ENCODE measurements around the gene LHPP. TPM values are rescaled to one million over a fixed set of nuclear protein-coding genes. Genes with fewer than 3 reads are reported as not detected.
"Not testable (repeated sequence)": the region's sequence is repeated elsewhere in the genome, so short reads cannot be mapped to it uniquely, and the experiment has no call there.

Gene LHPP
- total RNA-seq, 1 donor from 2014 or later = 8.4 TPM

DNA sequence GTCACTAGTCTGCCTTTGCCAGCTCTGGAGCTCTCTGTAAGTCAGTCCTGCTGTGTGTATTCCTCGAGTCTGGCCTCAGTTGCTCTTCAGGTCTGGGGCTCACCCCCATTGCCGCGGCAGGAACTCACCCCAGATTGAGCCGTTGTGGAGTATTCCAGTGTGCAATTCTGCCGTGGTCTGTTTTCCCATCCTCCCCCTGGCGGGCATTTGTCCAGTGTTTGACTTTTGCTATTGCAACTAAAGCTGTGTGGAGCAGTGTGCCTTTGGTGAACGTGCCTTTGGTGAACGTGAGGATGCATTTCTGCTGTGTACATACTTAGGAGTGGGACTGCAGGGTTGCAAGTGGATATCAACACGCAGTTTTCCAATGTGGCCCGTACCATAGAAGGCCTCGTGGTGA, 148.1 kb downstream of the LHPP start:
- Mint-ChIP-seq H3K27me3 (ENCODE audit: low read depth) (peaks cover 9% of the 10 kb centered on the region), H3K4me1 (ENCODE audit: low read depth) (peaks cover 19% of the 10 kb centered on the region), H3K9me3 (no peaks in the 10 kb centered on the region), H3K27ac (no peak overlapping the region), H3K36me3 (ENCODE audit: low read depth) (no peaks in the 10 kb centered on the region), H3K4me3 (ENCODE audit: low read depth) (no peak overlapping the region)
- intact Hi-C loops (cut with micrococcal nuclease) = no loop called here
- DNase-seq (ENCODE audit: low spot score) = no peak

DNA sequence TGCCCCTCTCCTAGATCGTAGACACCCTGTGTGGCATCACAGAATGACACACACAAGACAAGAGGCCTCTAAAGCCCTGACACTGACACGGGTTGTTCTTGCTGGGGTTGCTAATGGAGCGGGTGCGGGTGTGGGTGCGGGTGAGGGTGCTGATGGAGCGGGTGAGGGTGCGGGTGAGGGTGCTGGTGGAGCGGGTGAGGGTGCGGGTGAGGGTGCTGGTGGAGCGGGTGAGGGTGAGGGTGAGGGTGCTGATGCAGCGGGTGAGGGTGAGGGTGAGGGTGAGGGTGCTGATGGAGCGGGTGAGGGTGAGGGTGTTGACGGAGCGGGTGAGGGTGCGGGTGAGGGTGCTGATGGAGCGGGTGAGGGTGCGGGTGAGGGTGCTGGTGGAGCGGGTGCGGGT, 148.6 kb downstream of the LHPP start:
- intact Hi-C loops (cut with micrococcal nuclease); DNase-seq (ENCODE audit: low spot score); H3K4me3 Mint-ChIP-seq (ENCODE audit: low read depth); H3K36me3 Mint-ChIP-seq (ENCODE audit: low read depth); H3K27ac Mint-ChIP-seq; H3K9me3 Mint-ChIP-seq: not testable (repeated sequence)
- peaks cover 20% of the 10 kb centered on the region for H3K4me1 Mint-ChIP-seq (ENCODE audit: low read depth)
- H3K27me3 Mint-ChIP-seq (ENCODE audit: low read depth) = peaks cover 10% of the 10 kb centered on the region

DNA sequence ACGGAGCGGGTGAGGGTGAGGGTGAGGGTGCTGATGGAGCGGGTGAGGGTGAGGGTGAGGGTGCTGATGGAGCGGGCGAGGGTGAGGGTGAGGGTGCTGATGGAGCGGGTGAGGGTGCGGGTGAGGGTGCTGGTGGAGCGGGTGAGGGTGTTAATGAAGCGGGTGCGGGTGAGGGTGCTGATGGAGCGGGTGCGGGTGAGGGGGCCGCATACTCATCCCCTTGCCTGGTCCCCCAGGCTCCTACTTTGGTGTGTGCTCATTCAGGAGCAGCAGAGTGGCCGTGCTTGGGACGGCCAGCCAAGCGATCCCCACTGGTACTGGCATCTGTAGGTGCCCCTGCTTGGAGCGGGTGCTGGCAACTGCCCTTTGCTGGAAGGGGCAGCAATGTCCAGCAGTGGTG, 149.2 kb downstream of the LHPP start:
- H3K9me3 Mint-ChIP-seq; H3K4me3 Mint-ChIP-seq (ENCODE audit: low read depth); H3K36me3 Mint-ChIP-seq (ENCODE audit: low read depth); DNase-seq (ENCODE audit: low spot score); intact Hi-C loops (cut with micrococcal nuclease); H3K27ac Mint-ChIP-seq: not testable (repeated sequence)
- Mint-ChIP-seq H3K27me3 (ENCODE audit: low read depth) (peaks cover 10% of the 10 kb centered on the region), H3K4me1 (ENCODE audit: low read depth) (peaks cover 23% of the 10 kb centered on the region)

DNA sequence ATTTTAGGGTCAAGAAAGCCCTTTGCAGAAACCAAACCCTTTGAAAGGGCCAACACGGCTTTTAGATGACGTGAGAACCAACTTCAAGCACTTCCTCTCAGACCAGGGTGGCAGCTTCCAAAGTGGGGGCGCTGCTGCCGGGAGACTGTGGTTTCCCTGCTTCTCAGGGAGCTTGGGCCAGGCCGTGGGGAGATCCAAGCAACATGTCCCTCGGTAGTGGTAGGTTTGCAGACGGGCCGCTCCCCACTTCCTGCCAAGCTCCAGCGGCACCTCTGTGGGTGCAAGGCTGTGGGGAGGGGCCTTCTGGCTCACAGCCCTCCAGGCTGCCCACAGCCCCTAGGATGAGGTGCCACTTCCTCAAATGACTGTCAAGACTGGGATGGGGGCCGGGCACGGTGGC, 150.1 kb downstream of the LHPP start:
- peaks cover 6% of the 10 kb centered on the region for H3K36me3 Mint-ChIP-seq (ENCODE audit: low read depth)
- peaks cover 23% of the 10 kb centered on the region for H3K4me1 Mint-ChIP-seq (ENCODE audit: low read depth)
- no peak overlapping the region for H3K4me3 Mint-ChIP-seq (ENCODE audit: low read depth)
- intact Hi-C loops (cut with micrococcal nuclease) = no loop called here
- peaks cover 12% of the 10 kb centered on the region for H3K27me3 Mint-ChIP-seq (ENCODE audit: low read depth)
- no peak for DNase-seq (ENCODE audit: low spot score)
- H3K9me3 Mint-ChIP-seq = no peaks in the 10 kb centered on the region
- no peak overlapping the region for H3K27ac Mint-ChIP-seq

DNA sequence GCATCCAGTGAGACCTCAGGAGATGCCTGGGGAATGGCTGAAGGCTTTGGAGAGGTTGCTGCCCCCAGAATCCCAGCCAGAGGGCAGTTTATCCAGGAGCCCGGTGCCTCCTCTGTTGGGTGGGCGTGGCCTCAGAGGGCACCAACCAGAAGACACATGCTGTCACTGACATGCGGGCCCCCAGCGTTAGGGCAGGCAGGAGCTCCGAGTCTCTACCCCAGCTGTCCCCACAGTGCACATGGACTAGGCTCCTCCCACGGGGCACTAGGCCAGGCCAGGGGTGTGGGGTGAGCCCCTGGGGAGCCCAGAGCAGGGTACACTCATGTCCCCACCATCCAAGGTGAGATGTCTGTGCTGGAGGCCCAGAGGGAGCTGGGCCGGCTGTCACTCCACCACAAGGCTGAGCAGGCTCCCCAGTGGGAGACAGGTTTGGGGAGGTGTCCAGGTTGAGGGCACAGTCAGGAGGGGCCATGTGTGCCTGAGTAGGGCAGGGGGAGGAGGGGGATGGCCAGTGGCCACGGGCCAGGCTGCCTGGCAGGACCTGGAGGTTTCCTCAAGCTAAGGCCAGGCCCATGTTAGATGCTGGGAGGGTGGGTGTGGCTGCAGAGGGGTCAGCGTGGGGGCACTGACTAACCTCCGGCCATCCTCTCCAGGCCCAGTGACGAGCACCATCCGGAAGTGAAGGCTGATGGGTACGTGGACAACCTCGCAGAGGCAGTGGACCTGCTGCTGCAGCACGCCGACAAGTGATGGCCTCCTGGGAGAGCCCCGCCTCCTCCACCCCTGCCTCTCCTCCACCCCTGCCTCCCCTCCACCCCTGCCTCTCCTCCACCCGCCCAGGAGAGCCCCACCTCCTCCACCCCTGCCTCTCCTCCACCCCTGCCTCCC, 151.2 kb downstream of the LHPP start:
- no peak for DNase-seq (ENCODE audit: low spot score)
- Mint-ChIP-seq H3K4me1 (ENCODE audit: low read depth) (peaks cover 23% of the 10 kb centered on the region), H3K36me3 (ENCODE audit: low read depth) (peaks cover 11% of the 10 kb centered on the region), H3K9me3 (no peaks in the 10 kb centered on the region), H3K27me3 (ENCODE audit: low read depth) (peaks cover 14% of the 10 kb centered on the region), H3K27ac (no peak overlapping the region), H3K4me3 (ENCODE audit: low read depth) (no peak overlapping the region)
- intact Hi-C loops (cut with micrococcal nuclease) = no loop called here

DNA sequence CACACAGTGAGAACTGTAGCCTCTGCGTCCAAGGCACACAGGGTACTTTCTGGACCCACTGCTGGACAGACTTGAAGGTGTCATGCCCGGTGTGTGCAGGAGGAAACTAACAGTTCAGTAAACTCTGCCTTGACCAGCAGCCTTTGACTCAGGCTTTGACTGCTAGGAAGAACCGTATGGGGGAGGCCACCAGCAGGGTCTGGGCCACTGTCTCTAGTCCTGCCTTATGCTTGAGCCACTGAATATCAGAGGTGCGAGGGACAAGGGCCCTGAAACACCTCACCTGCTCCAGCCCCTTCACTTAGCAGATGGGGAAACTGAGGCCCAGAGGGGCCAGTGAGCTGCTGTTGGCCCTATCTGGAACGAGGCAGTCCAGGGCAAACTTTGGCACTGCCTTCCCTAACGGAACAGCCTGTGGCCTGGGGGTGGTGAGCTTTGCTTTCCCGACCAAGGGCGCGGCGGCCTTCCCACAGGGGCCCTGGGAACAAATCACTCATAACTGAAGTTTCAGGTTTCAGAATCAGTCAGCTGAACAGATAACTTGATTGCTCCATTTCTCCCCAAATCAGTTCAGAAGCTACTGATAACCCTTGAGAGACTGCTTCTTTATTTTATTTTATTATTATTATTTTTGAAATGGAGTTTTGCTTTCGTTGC, 152.5 kb downstream of the LHPP start:
- Mint-ChIP-seq H3K36me3 (ENCODE audit: low read depth) (peaks cover 16% of the 10 kb centered on the region), H3K27ac (no peak overlapping the region), H3K27me3 (ENCODE audit: low read depth) (peaks cover 14% of the 10 kb centered on the region), H3K9me3 (no peaks in the 10 kb centered on the region), H3K4me3 (ENCODE audit: low read depth) (no peak overlapping the region), H3K4me1 (ENCODE audit: low read depth) (peaks cover 23% of the 10 kb centered on the region)
- intact Hi-C loops (cut with micrococcal nuclease) = loop anchor here (1.0 kb wide), 2 partner anchors 13 to 75 kb away; no protein-coding TSS in a partner anchor
- peak; percentile 43 for DNase-seq (ENCODE audit: low spot score)

DNA sequence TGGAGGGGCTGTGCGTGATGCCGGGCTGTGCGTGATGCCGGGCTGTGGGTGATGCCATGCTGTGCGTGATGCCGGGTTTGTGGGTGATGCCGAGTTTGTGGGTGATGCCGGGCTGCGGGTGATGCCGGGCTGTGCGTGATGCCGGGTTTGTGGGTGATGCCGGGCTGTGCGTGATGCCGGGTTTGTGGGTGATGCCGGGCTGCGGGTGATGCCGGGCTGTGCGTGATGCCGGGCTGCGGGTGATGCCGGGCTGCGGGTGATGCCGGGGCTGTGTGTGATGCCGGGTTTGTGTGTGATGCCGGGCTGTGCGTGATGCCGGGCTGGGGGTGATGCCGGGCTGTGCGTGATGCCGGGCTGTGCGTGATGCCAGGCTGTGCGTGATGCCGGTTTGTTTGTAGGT, 153.6 kb downstream of the LHPP start:
- peaks cover 23% of the 10 kb centered on the region for H3K4me1 Mint-ChIP-seq (ENCODE audit: low read depth)
- no peak overlapping the region for H3K27ac Mint-ChIP-seq
- H3K27me3 Mint-ChIP-seq (ENCODE audit: low read depth) = peaks cover 7% of the 10 kb centered on the region
- peaks cover 16% of the 10 kb centered on the region for H3K36me3 Mint-ChIP-seq (ENCODE audit: low read depth)
- H3K9me3 Mint-ChIP-seq = no peaks in the 10 kb centered on the region
- DNase-seq (ENCODE audit: low spot score) = no peak
- H3K4me3 Mint-ChIP-seq (ENCODE audit: low read depth) = no peak overlapping the region
- intact Hi-C loops (cut with micrococcal nuclease) = no loop called here

DNA sequence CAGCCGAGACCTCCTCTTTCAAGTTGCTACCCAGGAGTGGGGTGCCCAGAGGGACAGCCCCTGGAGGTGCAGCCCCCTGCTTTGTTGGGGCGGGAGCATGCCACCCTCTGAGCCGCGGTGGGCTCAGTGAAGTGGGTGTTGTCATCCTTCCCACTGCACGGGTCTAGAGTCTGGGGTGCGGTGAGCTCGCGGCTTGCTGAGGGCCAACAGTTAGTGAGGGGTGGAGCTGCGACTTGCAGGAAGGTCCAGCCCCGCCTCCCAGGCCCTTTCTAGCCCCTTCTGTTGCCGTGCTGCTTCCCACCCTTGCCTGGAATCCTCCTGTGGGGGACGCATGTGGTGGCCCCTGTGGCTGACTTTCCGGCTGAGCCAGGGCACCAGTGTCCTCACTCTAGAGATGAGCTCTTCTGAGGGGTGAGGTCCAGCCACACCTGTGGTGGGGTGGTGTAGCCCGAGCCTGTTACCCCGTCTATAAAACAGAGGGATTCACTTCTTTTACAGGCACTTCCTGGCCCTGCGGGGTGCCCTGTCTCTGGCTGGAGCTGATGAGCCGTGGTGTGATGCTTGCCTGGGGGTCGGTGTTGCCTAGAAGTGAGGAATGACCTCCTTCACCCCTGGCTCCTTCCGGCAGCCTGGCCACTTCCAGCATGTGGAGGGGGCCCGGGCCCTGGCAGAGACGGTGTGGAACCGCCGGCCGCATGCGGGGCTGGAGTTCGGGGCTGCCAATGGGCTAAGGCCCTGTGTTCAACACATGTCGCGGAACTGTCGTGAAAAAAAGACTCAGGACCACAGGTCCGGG, 154.6 kb downstream of the LHPP start:
- Mint-ChIP-seq H3K4me1 (ENCODE audit: low read depth) (peaks cover 23% of the 10 kb centered on the region), H3K4me3 (ENCODE audit: low read depth) (no peak overlapping the region), H3K9me3 (no peaks in the 10 kb centered on the region), H3K27me3 (ENCODE audit: low read depth) (peaks cover 7% of the 10 kb centered on the region), H3K36me3 (ENCODE audit: low read depth) (peaks cover 16% of the 10 kb centered on the region), H3K27ac (no peak overlapping the region)
- no peak for DNase-seq (ENCODE audit: low spot score)
- intact Hi-C loops (cut with micrococcal nuclease) = no loop called here

DNA sequence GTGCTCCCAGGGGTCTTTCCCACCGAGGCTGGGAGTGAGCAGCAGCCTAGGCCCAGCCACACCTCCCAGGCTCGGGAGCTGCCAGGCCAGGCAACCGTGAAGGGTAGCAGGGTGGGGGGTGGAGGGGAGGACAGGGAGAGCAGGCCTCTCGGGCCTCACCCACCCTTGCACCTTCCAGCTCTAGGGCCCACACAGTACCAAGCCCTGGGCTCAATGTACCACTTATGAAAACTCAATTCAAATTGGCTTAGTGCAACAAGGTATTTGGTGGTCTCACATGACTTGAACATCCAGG, 155.2 kb downstream of the LHPP start:
- DNase-seq (ENCODE audit: low spot score) = no peak
- Mint-ChIP-seq H3K27ac (no peak overlapping the region), H3K4me3 (ENCODE audit: low read depth) (no peak overlapping the region), H3K9me3 (no peaks in the 10 kb centered on the region), H3K27me3 (ENCODE audit: low read depth) (peaks cover 7% of the 10 kb centered on the region), H3K4me1 (ENCODE audit: low read depth) (peaks cover 21% of the 10 kb centered on the region), H3K36me3 (ENCODE audit: low read depth) (peaks cover 16% of the 10 kb centered on the region)
- intact Hi-C loops (cut with micrococcal nuclease) = no loop called here

DNA sequence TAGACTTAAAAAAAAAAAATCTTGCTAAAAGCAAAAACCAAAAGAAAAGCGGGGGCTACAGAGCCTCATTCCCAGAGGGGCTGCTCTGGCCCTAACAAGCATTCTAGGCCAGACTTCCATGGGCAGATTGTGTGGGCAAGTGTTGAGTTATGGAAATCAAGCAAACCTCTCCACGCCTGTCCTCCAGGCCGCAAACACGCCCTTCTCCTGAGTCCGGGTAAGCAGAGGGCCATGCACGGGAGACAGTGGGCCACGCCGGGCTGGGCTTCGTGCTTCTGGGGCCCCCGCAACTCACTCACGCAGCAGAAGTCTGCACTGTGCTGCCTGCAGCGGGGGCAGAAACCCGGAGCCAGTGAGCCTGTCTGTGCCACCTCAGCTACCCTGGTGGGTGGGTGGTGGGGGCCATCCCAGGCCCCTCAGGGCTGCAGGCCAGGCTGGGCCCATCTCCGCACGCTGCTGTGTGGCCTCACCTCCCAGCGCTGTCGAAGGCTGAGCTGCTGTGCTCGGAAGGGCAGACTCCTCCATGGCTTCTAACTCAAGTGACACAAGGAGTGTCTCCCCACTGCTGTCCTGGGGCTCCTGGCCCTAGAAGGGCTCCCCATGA, 156.9 kb downstream of the LHPP start:
- intact Hi-C loops (cut with micrococcal nuclease) = no loop called here
- peaks cover 7% of the 10 kb centered on the region for H3K27me3 Mint-ChIP-seq (ENCODE audit: low read depth)
- H3K4me1 Mint-ChIP-seq (ENCODE audit: low read depth) = peaks cover 12% of the 10 kb centered on the region
- peaks cover 21% of the 10 kb centered on the region for H3K36me3 Mint-ChIP-seq (ENCODE audit: low read depth)
- H3K27ac Mint-ChIP-seq = no peak overlapping the region
- no peak for DNase-seq (ENCODE audit: low spot score)
- no peaks in the 10 kb centered on the region for H3K9me3 Mint-ChIP-seq
- H3K4me3 Mint-ChIP-seq (ENCODE audit: low read depth) = no peak overlapping the region

DNA sequence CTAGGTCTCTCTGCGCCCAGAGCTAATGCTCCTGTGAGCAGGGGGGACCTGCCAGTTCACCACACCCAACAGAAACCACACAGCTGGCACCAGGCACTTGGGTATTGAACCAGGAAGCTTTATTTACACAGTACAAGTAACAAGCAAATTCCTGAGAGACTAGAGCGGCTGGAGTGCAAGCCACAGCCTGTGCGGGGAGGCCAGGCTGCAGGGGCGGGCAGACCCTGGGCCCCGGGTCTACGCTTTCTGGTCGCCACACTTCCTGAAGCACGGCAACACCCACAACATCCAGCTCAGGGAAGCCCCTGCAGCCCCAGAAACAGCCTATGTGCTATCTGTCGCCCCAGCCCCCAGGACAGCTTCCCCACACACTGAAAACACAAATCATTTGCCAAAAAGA, 157.6 kb downstream of the LHPP start:
- DNase-seq (ENCODE audit: low spot score) = no peak
- H3K27ac Mint-ChIP-seq = no peak overlapping the region
- H3K9me3 Mint-ChIP-seq = no peaks in the 10 kb centered on the region
- intact Hi-C loops (cut with micrococcal nuclease) = no loop called here
- H3K36me3 Mint-ChIP-seq (ENCODE audit: low read depth) = peaks cover 21% of the 10 kb centered on the region
- peaks cover 5% of the 10 kb centered on the region for H3K4me1 Mint-ChIP-seq (ENCODE audit: low read depth)
- no peak overlapping the region for H3K4me3 Mint-ChIP-seq (ENCODE audit: low read depth)
- peaks cover 12% of the 10 kb centered on the region for H3K27me3 Mint-ChIP-seq (ENCODE audit: low read depth)

DNA sequence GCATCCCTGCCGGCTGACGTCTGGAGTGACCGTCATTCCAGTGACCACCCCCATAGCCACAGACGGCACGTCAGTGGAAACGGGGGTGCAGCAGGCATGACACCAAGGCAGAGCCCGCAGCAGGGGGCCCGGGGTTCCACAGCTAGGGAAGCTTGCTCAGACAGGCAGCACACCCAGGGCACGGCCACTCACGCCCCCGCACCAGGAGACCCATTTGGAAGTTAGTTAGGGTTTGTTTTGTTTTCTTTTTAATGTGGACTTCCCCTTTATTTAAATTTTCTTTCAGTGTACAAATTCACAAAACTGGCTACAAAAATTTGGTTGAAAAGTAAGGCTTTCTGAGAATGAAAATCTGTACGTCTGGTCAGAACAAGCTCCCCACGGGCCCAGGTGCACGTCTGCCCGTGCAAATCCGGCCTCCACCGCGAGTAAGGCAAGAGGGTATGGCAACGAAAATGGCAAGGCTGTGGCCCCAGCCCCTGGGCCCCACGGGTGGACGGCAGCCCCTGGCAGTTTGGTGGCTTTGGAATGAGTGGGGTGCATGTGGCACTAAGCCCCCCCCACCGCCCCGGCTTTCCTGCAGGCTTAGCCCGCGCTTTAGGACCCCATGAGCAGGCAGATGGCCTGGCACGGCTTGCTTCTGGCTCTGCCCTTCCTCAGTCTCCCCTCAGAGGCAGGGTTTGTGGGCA, 158.3 kb downstream of the LHPP start:
- peaks cover 10% of the 10 kb centered on the region for H3K27me3 Mint-ChIP-seq (ENCODE audit: low read depth)
- no peak overlapping the region for H3K27ac Mint-ChIP-seq
- H3K4me1 Mint-ChIP-seq (ENCODE audit: low read depth) = peaks cover 3% of the 10 kb centered on the region
- no peaks in the 10 kb centered on the region for H3K9me3 Mint-ChIP-seq
- DNase-seq (ENCODE audit: low spot score) = no peak
- intact Hi-C loops (cut with micrococcal nuclease) = no loop called here
- H3K36me3 Mint-ChIP-seq (ENCODE audit: low read depth) = peaks cover 19% of the 10 kb centered on the region
- H3K4me3 Mint-ChIP-seq (ENCODE audit: low read depth) = no peak overlapping the region
